Astrocyte of the cerebellum (primary cell): Measurements from ENCODE around the gene TSN.

Experiments
- DNase-seq: peaks from one replicate; pipeline ENCODE4 v3.0.0-alpha.2; 2011; ENCODE audit warnings: low read depth
- H3K4me3 ChIP-seq: 2 replicates; pipeline ENCODE4 v1.5.1; 2011; ENCODE audit warnings: mild to moderate bottlenecking, low read depth, low read length, moderate library complexity
- in situ Hi-C: cut with HindIII; loops from 2 replicates; pipeline ENCODE4 v1.10.0; 2017; ENCODE audit warnings: low sequenced_read_pairs
- TF ChIP-seq, protein P1 (sequence below): IDR thresholded peaks from 2 replicates; pipeline ENCODE4 v1.5.1; 2012; ENCODE audit warnings: low read length, low read depth, moderate library complexity, mild to moderate bottlenecking; ENCODE audit errors: missing control alignments

Gene TSN

DNA sequence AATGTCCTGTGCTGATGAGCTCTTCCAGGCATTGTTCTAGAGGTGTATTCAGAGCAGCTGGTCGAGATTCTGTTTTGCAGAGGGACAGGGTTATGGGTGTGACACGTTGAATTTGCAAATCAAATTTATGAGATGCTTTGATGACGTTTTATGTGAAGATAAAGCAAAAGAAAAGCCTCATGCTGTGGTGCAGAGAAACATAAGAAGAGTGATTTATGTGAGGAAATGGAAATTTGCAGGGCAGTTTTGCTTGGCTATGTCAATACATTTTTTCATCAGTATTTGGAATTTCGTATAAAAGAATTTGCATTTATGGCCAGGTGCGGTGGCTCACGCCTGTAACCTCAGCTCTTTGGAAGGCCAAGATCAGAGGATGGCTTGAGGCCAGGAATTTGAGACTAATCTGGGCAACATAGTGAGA is 36.4 kb downstream of the TSN start:
- H3K4me3 ChIP-seq: no peak overlapping the region
- TF ChIP-seq, protein P1, sequence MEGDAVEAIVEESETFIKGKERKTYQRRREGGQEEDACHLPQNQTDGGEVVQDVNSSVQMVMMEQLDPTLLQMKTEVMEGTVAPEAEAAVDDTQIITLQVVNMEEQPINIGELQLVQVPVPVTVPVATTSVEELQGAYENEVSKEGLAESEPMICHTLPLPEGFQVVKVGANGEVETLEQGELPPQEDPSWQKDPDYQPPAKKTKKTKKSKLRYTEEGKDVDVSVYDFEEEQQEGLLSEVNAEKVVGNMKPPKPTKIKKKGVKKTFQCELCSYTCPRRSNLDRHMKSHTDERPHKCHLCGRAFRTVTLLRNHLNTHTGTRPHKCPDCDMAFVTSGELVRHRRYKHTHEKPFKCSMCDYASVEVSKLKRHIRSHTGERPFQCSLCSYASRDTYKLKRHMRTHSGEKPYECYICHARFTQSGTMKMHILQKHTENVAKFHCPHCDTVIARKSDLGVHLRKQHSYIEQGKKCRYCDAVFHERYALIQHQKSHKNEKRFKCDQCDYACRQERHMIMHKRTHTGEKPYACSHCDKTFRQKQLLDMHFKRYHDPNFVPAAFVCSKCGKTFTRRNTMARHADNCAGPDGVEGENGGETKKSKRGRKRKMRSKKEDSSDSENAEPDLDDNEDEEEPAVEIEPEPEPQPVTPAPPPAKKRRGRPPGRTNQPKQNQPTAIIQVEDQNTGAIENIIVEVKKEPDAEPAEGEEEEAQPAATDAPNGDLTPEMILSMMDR: no peak
- in situ Hi-C loops: no loop called here
- DNase-seq: peak; percentile 67

DNA sequence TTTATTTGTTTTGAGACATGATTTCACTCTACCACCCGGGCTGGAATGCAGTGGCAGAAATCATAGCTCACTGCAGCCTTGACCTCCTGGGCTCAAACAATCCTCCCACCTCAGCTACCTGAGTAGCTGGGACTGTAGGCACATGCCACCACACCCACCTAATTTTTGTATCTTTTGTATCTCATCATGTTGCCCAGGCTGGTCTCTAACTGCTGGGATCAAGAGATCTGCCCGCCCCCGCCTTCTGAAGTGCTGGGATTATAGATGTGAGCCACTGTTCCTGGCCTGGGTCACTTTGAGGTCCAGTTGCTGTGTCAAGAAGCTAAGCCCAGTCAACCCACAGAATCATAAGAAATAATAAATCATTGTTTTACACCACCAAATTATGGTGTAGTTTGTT is 38.4 kb downstream of the TSN start:
- TF ChIP-seq, protein P1: no peak
- in situ Hi-C loops: no loop called here
- no peak for DNase-seq
- H3K4me3 ChIP-seq: no peak overlapping the region

DNA sequence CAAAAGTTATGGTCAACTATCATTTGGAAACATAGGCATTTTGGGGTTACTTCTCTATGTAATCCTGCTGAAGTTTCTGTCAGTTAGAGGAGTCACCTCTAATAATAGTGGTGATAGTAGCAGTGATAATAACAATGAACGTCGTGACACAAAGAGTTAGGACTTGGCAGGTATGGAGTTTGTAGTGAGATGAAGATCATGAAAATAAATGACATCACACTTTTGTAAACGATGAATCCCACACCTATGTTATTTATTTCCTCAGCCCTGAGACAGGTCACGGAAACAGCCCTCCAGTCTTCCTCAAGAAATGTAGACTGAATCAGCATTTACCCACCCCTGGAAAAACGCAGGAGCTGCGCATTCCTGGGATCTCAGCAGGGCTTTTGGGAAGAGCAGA is 38.8 kb downstream of the TSN start:
- no peak for DNase-seq
- TF ChIP-seq, protein P1: no peak
- no peak overlapping the region for H3K4me3 ChIP-seq
- in situ Hi-C loops: no loop called here

DNA sequence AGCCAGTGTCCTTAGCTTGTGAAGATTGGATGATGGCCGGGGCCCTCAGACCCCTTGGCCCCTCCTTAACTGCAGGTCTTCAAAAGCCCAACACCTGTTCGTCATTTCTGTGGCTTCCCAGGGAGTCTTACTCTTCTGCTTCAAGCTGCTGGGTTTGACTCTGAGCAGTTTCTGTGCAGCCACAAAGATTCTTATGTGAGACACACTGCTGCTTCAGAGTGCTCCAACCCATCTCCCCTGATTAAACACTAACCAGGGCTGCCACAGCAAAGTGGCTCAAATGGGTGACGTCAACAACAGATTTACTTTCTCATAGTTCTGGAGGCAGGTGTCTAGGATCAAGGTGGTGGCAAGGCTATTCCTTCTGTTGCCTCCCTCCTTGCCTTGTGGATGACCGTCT is 40.8 kb downstream of the TSN start:
- H3K4me3 ChIP-seq: no peak overlapping the region
- in situ Hi-C loops: no loop called here
- TF ChIP-seq, protein P1: no peak
- DNase-seq: no peak

DNA sequence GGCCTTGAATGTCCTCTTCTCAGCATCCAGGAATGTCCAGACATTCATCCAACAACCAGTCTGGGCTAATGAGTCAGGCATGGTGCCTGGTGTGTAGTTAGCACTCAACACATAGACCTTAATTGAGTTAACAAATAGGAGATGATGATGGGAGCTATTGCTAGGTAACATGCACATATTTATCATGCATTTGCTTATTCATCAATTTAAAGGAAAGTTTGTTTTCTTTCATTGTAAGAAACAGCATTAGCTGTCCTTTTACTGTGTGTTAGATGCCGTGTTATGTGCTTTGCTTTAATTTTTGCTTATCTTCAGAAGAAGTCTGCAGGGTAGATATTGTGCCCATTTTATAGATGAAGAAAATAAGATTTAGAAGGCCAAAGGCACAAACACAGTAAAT is 43.2 kb downstream of the TSN start:
- H3K4me3 ChIP-seq: no peak overlapping the region
- DNase-seq: no peak
- in situ Hi-C loops: no loop called here
- TF ChIP-seq, protein P1: no peak

DNA sequence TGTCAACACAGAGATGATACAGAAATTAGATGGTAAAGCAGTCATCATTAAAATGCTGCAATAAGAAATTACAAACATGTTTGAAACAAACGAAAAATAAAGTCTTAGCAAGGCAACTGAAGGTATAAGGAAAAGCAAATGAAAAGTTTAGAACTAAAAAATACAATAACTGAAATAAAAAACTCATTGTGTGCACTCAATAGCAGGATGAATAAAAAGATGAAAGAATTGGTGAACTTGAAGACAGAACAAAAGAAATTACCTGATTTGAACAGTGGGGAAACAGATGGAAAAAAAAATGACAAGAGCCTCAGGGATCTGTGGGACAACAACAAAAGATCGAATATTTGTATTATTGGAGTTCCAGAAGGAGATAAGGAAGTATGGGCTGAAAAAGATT is 46.5 kb downstream of the TSN start:
- TF ChIP-seq, protein P1: no peak
- no peak overlapping the region for H3K4me3 ChIP-seq
- no peak for DNase-seq
- in situ Hi-C loops: no loop called here

DNA sequence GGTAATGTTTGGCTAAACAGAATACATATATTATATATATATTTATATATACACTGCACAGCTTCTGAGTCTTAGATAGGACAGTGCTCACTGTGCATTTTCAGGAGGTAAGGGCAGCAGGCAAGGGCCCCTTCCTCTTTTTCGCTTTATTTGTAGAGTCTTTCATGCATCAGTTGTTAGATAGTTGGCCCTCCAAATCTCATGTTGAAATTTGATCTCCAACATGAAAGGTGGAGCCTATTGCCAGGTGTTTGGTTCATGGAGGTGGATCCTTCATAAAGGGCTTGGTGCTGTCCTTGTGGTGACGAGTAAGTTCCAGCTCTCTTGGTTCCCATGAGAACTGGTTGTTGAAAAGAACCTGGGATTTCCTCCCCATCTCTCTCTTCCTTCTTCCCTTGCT is 48.1 kb downstream of the TSN start:
- TF ChIP-seq, protein P1: no peak
- in situ Hi-C loops: no loop called here
- no peak for DNase-seq
- no peak overlapping the region for H3K4me3 ChIP-seq
